HG02938 (cell line): ENCODE measurements around the gene ADAM33.

Experiments
- ATAC-seq: cut with Tn5 transposase; IDR thresholded peaks from one replicate; pipeline ENCODE4 v1.9.1; 2021; ENCODE audit warnings: mild to moderate bottlenecking, moderate library complexity; ENCODE audit not compliant: unreplicated experiment

The ADAM33 gene

DNA sequence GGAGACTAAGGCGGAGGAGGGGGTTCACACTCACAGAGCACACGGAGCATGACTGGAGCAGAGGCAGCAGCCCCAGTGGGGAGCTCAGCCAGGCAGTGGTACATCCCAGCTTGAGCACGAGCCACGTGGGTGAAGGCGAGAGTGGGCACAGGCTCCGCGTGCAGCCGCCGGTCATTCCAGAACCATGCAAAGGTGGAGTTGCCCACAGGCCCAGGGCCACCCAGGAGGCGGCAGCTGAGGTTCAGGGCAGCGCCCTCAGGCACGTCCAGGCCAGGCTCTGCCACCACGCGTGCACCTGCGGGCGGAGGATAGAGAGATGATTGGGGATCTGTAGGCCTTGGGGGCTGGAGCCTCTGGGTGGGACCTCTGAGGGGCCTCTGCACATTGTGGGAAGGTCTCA, 9.5 kb upstream of the ADAM33 start:
- no peak for ATAC-seq

DNA sequence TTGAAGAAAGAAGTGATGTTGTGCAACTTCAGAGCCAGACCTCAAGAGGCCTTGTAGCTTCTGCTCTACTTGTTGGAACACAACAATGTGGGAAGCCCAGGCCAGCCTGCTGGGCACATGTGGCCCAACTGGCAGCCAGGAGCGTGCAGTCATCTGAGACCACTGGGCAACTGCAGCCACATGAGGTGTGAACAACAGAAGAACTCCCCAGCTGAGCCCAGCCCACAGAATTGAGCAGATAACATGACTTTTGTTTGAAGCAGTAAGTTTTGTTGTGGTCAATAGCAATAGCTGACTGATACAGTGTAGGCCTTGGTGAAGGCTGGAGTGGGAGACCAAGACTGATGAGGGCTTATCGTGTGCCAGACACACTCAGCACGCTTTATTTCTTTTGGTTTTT, 8.6 kb upstream of the ADAM33 start:
- ATAC-seq, result no peak

DNA sequence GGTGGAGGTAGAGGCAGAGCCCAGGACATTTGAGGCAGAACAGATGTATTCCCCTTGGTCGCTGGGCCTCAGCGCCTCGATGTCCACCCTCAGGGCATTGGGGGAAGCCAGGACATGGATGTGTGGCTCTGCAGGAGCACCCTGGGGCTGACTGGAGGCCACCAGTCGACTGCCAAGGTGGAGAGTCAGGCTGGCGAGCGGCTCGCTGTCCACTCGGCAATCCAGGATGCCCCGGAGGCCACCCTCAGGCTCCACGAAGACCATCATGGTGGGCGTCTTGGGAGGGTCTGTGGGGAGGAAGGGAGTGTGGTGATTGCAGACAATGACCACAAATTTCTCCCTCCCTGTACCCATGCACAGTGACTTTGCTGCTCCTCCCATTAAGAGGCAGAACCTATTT, 8.2 kb upstream of the ADAM33 start:
- no peak for ATAC-seq

DNA sequence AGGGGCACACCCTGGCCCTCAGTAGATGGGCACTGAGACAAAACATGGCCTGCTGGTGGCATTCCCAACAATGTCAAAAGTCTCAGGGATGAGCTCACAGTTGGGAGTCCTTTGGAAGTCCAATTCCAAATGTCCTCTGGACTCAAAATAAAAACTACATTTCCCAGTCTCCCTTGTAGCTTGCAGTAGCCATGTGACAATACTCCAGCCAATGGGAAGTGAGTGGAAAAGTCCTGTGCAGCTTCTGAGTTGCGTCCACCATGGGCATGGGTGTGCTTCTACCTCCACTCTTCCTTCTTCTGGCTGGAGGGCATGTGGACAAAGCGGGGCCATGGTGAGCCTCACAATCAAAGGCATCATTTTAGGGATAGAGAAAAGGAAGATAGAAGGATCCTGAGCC, 5.8 kb upstream of the ADAM33 start:
- ATAC-seq, result no peak

DNA sequence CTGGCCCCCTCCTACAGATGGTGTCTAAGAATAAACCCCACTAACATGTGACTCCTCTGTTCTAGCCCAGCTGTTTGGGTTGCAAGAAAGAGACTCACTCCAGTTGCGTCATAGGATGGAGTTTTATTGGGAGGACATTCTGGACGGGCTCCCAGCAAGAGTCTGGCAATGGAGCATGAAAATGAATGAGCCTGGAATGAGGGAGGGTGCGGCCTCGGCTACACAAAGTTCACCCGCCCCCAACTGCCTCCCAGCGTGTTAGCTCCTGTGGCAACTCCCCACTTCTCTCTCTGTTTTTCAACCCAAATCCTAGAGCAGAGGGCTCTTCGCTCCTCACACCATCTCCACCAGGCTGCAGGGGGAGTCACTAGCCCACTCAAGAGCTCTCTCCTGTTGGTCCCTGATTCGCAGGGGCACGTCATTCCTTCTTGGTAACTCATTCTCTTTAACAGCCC, 5.1 kb upstream of the ADAM33 start:
- no peak for ATAC-seq

DNA sequence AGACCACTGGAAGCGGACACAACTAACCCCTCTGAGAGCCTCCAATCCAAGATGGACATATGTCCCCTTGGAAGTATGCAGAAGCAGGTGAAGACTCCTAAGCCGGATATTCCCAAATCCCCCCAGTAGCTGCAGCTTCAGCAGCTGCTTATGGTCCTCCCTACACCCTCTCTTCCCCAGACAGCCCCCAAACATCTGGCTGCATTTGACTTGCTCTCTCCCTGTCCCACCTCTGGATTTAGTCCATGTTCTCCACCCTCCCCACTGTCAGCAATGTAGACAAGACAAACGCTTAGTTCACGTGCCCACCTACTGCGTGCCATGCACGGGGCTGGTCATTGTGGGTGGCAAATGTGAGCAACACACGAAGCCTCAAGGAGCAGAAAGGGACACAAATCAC, 4.6 kb upstream of the ADAM33 start:
- no peak for ATAC-seq

DNA sequence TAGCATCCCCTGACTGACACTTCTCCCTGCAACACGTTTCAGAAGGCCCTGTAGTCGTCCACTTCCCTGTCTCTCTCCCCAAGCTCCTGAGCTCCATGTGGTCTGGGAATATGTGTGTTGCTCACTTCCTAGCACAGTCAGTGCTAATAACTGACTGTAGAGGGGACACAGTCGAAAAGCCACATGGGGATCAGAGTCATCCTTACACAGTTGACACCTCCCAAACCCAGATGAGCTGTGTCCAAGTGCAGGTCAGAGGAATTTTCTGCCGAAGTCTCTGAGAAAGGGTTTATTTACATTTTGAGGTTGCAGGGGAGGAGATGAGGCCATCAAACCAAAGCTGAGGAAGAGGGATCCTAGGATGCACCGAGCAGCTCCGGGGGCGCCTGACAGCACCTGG, 3.5 kb upstream of the ADAM33 start:
- ATAC-seq, result no peak

DNA sequence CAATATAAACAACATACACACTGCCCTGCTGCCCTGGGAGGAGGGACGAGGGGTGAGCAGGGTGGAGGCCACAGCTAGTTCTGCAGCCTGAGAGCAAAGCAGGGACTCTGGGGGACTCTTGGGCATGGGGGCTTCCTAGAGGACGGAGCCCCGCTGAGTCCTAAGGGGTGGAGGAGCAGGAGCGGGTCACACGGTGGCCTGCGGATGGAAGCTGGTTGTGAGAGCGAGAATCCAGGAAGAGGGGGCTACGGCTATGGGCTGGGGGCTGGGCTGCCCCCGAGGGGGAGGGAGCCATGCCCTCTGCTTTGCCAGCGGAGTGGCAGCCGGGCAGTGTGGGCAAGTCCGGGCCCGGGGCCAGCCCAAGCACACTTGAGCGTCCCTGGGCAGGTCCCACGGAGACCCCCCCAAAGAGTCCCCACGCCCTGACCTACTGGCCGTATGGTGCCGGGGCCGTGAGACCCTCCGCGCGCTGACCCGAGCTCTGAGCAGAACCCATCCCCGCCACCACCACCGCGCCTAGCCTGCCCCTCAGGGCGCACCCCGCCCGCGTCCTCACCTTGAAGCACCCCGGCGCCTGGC, 369 bp downstream of the ADAM33 start:
- ATAC-seq, result no peak

DNA sequence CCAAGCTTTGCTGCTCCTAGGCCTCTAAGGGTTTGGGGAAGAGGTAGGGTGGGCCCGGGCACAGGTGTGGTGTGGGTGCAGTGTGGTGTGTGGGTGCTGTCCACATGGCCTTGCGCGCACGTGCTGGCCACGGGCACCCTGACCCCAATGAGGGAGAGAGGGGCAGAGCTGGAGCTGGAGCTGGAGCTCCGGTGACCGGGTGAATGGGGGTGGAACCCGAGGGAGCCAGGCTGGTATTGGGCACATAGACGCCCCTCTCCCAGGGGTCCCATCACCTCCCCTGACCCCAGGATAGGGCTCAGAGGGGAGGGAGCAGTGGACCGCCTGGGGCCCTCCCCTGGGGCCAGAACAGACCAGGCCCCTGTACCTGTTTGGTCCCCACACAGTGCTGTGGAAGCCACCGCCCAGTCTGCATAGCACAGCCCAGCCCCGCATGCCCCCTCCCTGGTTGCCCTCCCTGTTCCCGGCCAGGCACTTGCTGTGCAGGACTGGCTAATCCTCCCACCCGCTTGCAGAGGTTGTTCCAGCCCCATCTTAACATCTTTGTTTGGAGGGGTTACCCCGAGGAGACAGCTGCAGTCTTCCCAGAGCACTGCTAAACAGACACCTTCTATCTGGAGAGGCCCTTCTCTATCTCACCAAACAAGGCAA, 984 bp downstream of the ADAM33 start:
- ATAC-seq, result no peak

DNA sequence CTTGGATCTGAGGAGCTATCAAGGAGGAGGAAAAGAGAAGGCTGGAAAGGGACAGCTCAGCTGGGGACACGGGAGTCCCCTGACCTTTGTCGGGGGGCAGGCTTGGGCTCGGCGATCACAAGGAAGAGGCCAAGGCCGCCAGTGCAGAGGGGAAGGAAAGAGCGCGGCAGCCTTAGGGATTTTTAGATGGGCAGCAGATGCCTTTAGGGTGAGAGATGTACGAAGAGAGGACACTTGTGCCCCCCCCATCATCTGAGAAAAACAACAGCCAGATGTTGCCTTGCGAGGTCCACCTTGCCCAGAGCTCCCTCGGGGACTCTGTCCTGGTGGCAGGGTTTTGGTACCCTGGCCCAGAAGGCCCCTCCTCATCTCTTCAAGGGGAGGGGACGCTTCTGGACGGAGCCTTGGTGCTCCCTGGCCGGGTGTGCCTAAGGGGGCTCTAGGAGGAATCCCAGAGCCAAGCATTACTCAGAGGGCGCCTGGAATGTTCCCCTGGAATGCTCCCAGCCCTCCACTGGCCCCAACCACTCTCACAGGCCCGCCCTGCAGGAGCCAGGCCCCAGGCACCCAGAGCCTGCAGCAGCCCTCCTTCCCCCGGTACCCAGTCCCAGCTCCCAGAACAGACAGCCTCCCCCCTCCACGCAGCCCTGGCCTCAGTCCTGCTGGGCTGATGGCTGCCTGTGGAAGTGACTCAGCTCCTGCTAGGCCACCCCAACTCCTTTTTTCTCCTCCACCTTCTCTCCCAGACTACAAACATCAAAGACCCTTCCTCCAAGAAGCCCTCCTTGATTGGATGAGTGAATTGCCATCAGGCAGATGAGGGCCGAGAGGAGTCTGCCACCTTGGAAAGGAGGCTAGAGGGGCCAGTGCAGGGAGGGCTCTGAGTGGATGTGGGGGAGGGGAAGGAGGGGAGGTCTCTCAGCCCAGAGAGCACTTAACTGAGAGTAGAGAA, 1.8 kb downstream of the ADAM33 start:
- no peak for ATAC-seq

DNA sequence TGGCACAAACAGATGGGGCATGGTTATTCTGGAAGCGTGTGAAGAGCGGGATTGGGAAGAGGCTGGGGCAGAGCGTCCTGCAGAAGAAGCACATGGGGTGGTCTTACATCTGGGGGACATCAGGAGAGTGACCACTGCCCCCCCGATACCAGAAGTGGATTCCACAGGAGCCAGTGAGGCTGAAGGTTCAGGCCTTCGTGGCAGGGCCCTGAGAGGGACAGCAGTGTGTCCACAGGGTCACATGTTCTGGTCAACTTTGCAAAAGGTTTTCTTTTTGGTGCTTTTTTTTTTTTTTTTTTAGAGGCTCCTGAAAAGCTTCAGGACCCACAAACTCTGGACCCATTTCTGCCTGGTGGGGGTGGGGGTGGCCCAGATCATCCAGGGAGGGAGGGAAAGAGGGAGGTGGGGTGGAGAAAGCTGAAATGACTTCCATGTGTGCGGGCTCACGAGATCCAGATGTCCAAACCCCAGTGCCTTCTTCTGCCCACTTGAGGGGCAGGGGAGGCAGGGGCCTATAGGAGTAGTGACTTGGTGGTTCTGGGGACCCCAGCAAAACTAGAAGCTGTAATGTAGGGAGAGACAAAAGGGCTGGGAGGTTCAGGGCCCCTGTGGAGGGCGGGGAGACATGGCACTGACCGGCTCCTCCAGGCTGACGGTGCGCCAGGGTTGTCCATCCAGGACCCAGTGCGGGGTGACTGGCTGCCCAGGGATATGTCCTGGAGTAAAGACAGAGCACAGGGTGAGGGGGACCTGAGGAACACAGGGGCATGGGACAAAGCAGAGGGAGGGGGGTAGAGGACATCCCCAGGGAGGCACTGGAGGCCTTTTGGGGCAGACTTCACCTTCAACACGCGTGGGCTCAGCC, 2.7 kb downstream of the ADAM33 start:
- ATAC-seq, result no peak

DNA sequence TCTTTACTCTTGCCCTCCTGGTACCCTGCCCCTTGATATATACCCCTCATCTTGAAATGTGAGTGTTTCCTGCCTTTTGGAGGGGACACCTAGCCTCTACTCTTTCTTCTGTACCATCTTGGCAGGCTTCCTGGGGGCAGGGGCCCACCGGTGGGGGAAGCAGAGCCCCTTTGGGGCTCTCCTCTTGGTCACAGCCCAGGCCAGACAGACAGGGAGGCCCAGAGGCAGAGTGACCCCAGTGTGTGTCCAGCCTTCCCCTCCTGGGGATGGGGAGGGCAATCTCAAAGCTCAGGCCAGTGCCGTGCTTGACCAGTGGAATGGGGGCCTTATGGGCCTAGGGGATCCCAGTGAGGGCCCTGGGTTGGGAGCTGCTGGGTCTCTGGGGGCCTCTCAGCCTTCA, 3.6 kb downstream of the ADAM33 start:
- ATAC-seq, result no peak

DNA sequence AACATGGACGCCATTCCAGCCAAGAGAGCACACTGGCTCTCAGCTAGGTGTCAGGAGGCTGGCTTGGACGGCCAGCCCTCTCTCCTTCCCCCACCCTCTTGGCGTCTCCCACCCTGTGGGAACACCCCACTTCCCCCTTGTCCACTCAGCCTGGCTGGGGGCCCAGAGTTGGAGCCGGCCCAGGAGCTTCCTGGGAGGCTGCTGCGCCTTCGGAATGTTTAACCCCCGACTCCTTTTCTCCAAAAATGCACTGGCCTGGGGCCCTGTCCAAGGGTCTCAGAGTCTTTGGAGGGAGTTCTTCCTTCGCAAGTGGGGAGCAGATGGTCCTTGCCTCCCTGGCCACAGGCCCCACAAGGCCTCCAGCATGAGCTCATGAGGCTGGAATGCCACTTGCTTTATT, 4.1 kb downstream of the ADAM33 start:
- no peak for ATAC-seq

DNA sequence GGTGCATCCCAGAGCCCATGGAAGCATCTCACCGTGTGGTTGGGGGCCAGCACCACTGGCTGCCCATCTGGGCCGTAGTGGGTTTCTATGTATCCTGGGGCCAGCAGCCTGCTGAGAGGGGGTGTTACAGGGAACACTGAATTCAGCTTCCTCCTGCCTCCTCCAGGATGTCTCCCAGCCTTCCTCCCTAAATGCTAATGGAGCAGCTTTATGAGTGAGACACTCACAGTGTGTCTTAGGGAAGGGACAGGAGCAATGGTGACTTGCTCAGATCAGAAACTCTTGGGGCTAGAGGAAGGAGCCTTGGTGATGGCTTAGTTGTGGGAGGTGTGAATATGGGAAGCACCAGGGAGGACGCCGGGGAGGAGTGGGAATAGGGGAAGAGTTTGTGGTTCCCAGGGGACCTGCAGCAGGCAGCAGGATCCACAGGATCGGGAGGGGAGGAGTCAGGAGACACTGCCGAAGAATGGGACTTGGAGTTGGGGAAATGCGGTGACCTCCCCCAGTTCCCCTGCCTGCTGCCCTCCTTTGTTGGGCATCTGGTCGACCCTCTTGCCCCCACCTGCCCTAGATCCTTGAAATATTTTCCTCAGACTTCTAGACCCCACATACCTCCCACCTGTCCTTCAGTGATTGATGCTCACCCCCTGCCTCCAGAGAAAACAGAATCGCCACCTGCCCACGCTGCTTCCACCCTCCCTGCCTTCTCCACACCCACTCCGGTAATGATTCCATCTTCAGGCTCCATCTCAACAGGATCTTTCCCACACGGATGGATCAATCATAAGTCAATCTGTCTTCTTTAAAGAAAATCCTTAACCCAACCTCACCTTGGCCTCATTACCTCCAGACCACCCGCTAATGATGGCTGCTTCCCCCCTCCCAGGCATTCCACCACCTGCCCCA, 6.6 kb downstream of the ADAM33 start:
- no peak for ATAC-seq

DNA sequence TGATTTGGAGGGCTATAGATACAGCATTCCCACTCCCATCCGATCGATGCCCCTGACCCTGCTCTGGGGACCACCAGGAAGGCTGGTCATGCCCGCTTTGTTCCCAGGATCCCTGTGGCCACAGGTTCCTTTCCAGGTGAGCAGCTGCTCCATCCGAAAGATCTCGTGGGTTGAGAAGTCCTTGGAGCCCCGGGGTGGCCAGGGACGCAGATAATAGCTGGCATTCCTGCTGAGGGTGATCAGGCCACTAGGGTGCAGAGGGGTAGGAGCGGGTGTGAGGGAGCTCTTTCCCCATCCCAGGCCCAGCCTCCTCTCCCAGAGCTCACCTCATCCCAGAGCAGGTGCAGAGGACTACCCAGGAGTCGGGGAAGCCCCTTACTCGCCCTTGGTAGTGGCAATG, 7.4 kb downstream of the ADAM33 start:
- no peak for ATAC-seq

DNA sequence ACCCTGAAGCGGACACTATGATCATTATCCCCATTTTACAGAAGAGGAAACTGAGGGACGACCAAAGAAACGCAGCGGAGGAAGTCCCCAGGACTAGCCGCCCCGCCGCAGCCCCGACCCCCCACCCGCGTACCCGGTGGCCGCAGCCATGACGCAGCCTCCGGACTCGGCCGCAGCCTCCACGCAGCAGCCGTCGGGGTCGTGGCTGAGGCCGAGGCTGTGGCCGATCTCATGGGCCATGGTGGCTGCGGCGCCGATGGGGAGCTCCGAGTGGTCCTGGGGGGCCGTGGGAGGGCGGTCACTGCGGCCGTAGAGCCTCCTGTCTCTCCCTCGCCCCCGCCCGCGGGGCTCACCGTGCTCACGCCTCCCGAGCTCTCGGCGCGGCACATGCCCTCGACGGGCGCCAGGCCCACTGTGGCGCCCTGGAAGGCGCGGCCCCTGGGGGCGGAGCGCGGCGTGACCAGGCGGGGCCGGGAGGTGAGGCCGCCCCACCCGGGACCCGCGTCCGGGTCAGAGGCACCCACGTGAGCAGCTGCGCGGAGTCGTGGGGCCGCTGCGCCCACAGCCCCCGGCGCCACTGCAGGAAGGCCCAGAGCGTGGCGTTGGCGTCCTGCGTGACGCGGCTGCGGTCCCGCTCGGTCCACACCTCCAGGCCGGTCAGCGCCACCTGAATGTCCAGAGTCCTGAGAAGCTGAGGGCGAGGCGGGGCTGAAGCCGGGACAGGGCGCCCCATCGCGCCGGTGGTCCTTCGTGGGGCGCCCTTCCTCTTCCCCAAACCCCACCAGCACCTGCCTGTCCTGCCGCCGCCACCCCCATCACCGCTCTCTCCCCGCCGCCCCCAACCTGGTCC, 8.4 kb downstream of the ADAM33 start:
- no peak for ATAC-seq

DNA sequence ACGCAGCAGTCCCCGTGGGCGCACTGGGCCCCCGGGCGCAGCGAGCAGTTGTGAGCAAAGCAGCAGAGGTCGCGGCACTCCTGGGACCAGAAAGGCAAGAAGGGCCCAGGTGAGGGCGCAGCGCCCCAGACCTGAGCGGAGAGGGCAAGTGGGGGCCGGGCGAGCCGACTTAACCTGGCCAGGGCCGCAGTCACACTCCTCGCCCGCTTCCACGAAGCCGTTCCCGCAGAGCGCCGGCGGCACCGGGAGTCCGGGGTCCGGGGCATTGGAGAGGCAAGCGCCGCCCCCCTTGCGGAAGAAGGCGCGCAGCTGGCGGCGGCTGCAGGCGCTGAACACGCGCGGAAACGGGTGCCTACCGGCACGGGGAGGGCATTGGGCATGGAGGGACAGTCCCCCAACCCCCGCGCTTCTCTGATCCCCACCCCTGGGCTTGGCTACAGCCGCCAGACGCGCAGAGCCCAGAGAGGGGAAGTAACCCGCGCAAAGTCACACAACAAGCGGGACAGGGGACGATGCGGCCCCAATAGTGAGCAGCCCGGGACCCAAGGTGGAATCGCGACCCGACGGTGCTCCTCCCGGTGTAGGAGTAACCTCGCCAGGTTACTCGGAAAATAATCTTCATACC, 9.2 kb downstream of the ADAM33 start:
- ATAC-seq, result no peak

DNA sequence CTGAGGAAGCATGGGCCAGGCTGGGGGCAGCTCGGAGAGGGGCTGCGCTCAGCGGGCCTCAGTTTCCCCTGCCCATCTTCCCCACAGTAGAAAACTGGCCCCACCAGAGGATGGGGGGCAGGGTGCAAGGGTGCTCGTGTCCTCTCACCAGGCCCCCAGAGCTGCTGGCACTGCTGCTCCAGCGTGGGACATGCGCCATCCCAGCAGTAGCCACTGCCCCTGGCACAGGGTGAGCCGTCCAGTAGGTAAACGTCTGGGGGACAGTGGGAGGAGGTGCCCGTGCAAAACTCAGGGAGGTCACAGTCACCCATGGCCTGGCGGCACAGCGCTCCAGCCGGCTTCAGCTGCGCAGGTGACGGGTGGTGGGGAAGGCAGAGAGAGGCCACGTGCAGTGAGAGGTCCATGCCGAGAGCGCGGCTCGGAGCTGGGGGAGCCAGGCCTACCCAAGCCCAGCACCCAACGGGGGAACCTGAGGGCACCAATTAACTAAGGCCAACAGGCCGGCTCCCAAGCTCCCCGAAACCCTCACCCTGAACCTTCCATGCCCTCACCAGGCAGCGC, 9.7 kb downstream of the ADAM33 start:
- ATAC-seq, result no peak
